Stimulated activated naive CD8-positive, alpha-beta T cell treated with anti-CD3 and anti-CD28 coated beads, Interleukin-15, amount 100 ng/mL, for 72 hours (primary cell): ENCODE results near the gene SMYD3.

ENCODE experiments used
- ATAC-seq: fragments of 150-1000 bp; cut with Tn5 transposase; 2 replicates; pipeline ENCODE4 v1.10.0; 2021; ENCODE audit warnings: mild to moderate bottlenecking, moderate library complexity
- DNase-seq, 2 donors: peaks; one replicate each; pipeline ENCODE4 v3.0.0; 2021 to 2022
- H3K27ac Mint-ChIP-seq, 2 donors: one replicate each; pipeline ENCODE4 v1.8.0; 2022; ENCODE audit warnings: mild to moderate bottlenecking in 2 of 2, mixed read lengths in 2 of 2, moderate library complexity in 2 of 2
- H3K27me3 Mint-ChIP-seq: one replicate; pipeline ENCODE4 v1.8.0; 2022; ENCODE audit warnings: mixed read lengths
- H3K4me1 Mint-ChIP-seq: one replicate; pipeline ENCODE4 v1.8.0; 2022; ENCODE audit warnings: mild to moderate bottlenecking, mixed read lengths
- H3K4me3 Mint-ChIP-seq, 2 donors: one replicate each; pipeline ENCODE4 v1.8.0; 2022; ENCODE audit warnings: mild to moderate bottlenecking in 2 of 2, mixed read lengths in 2 of 2, moderate library complexity in 1 of 2
- H3K9me3 Mint-ChIP-seq, 2 donors: one replicate each; pipeline ENCODE4 v1.8.0; 2022; ENCODE audit warnings: mixed read lengths in 2 of 2

SMYD3 gene

DNA sequence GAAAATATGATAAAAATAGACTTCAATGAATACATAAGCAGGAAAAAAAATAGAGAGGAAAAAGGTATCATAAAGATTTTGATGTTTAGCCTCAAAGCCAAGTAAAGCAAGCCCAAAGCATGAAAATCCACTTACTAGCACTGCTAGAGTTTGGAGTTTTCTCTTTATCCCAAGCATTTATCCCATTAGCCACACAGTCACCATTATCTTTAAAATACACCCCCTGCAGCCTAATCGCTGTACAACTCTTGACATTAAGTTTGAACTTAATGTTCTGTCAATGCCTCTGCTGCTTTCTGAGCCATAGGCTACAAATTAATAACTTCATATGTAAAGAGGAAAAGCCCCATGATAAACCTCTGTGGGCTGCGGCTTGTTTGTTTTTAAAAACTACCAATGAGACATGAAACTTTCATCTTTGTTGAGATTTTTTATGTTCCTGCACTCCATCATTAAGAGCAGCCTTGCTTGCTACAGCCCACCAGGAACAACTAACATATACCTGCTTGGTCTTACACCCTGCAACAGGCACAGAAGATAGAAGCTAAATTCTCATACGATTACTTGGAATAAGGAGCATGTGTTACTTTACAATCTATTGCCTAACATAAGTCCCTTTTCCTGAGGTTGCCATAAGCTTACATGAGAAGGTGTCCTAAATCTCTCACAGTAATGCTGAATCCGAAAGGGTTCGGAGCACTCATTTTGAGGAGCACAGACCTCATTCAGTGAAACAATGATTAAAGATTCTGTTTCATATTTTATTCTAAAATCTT is 202.4 kb downstream of the SMYD3 start:
- Mint-ChIP-seq H3K27me3 (no peaks in the 10 kb centered on the region), H3K4me3 (no peak overlapping the region), H3K9me3 (no peaks in the 10 kb centered on the region), H3K4me1 (no peaks in the 10 kb centered on the region), H3K27ac (no peak overlapping the region)
- DNase-seq (no peak), ATAC-seq (no peak)

DNA sequence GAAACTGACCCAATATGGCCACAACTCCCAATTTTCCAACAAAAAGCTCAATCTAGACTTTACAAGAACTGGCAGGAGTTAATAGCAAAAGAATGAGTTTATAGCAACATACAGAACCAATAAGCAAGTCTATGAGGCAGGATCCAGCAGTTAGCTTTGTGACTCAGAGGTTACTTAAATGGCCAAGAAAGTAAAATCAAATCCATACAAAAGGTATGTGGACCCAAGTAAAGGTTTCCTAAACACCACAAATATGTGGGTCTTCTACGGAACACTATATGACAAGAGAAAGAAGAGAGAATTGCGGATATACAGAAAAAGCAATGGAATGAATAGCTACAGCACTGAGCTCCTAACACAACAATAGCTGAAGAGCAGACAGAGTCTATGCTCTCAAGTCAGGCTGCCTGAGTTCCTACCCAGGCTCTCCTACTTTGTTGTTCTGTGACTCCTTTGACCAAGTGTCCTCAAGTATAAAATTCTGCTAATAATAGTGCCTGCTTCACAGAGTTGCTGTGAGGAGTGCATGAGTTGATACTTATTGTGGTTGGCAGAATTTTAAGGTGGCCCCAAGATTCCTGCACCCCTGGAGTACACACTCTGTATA is 204.3 kb downstream of the SMYD3 start:
- DNase-seq (no peak), ATAC-seq (no peak)
- Mint-ChIP-seq H3K27ac (no peak overlapping the region), H3K4me1 (no peaks in the 10 kb centered on the region), H3K4me3 (no peak overlapping the region), H3K27me3 (no peaks in the 10 kb centered on the region), H3K9me3 (no peaks in the 10 kb centered on the region)

DNA sequence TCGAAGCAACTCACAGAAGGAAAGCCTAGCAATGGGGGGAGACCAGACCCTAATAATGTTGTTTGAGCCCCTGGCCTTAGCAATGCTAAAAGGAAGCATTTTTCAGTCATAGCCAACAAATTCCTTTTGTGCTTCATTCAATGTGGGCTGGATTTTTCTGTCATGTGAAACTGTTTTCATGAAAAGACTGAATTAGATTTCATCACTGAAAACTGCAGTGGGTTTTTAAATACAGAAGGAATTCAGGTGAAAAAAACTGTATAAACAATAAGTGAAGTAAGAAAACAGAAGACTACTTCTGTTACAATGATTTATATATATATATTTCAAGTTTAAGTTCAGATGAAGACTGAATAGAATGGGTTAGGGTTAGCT is 204.8 kb downstream of the SMYD3 start:
- Mint-ChIP-seq H3K9me3 (no peaks in the 10 kb centered on the region), H3K27me3 (no peaks in the 10 kb centered on the region)

DNA sequence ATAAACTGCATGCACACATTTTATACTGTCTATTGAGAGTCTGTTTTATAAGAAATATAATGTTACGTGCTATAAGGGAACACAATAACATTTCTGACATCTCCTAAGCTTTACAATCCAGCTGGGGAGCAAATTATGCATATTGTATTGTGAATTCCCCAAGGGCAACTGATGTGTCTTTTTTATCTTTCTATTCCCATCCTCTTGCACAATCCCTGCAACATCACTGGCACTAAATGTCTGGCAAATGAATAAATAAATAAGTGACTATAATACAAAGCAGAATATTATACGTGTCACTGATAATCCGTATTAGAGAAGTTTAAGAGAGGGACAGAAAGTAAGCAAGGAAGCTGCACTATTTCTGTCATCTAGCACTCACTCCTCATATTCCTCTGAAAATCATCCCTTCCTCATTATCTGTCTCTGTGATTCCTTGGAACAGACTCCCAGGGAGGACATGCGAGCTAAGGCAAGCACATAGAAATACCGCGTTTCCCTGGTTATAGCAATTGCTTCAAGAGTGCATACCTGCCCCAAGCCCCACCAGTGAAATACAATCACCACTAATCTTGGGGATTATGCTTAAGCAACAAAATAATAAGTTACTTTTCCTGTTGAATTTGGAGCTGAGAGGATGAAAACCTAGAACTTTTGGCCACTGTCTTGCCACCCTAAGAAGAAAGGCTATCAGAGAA is 205.4 kb downstream of the SMYD3 start:
- DNase-seq (no peak), ATAC-seq (no peak)
- H3K4me3 Mint-ChIP-seq = no peak overlapping the region
- no peak overlapping the region for H3K27ac Mint-ChIP-seq
- H3K27me3 Mint-ChIP-seq = no peaks in the 10 kb centered on the region
- peaks cover 6% of the 10 kb centered on the region for H3K4me1 Mint-ChIP-seq
- no peaks in the 10 kb centered on the region for H3K9me3 Mint-ChIP-seq

More for the DNA sequence above, 204.8 kb downstream of the SMYD3 start:
- Mint-ChIP-seq H3K4me1 (peaks cover under 1% of the 10 kb centered on the region), H3K27ac (no peak overlapping the region), H3K4me3 (no peak overlapping the region)
- no peak for DNase-seq
- no peak for ATAC-seq

DNA sequence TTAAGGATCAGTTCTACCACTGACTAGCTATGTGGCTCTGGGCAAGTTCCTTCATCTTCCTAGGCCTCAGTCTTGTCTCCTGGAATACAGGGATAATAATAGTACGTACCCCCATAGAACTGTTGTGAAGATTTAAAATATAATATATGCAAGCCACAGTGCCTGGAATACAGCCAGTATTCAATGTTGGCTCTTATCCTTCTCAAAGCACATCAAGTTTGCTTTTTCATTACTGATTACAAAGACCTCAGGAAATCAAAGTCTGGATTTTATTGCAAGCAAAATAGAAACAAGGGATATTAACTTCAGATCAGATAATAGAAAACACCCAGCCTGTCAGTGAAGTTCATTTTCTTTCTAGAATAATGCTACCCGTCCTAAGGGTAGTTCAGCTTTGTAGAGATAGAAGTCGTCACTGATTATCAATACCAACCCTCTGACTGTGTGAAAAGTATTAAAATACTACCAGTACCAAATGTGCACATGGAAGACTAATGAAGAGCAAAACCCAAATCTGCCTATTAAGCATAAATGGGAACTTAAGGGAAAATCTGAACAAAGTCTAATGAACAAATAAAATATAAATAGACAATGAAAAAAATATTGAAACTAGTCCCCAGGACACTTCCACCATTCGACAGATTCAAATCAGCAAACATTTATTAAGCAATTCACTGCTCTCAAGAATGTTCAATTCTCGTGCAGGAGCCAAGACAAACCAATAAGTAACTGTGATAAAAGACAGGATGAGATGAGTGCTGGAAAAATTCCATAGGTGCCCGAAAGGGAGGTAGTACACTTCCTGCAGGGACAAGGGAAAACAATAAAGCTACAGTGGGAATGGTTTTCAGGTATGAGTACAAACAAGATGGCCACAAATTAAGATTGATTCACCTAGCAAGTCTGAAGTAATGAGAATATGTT is 206.2 kb downstream of the SMYD3 start:
- Mint-ChIP-seq H3K4me1 (peaks cover 6% of the 10 kb centered on the region), H3K4me3 (no peak overlapping the region), H3K9me3 (no peaks in the 10 kb centered on the region), H3K27ac (no peak overlapping the region), H3K27me3 (no peaks in the 10 kb centered on the region)
- no peak for DNase-seq
- ATAC-seq = no peak

DNA sequence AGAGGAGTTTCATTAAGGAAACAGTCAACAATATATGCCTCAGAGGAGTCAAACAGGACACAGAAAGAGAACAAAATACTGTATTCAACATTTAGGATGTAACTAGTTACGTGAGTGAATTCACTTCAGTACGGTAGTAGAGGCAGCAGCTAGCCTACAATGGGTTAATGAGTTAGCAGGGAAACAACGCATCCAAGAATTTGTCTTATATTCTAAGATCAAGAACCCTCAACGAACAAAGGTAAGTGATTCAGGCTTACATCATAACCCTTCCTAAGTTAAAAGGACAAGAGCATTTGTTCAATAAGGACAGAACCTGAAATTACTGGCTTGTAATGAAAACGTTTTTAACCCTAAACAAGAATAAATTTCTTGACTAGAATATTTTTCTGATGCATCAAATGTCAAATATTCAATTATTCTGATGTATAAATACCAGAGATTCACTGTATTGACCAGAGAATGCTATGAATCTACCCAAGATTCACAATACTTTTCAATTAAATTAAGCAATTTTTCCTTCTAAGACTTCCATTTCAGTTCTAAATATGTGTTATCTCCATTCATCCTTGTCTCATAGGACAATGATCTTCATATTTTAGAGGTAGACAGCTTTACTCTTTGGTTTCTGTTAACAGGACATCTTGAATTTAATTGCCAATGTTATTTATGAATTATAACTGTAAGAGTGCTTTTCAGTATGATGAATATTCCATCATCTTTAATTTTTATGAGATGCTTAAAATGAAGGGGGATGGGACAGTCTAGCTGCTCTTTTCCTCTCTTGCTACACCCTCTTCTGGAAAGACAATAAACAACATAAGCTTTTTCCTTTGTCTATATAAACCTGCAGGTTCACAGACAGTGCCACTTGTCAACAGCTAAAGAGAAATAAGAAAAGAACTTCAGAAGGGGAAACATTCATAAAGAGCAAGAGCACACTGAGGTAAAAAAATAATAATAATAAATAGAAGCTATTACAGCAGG is 209.5 kb downstream of the SMYD3 start:
- DNase-seq = no peak
- H3K4me1 Mint-ChIP-seq = peaks cover 6% of the 10 kb centered on the region
- H3K4me3 Mint-ChIP-seq = no peak overlapping the region
- no peak for ATAC-seq
- no peak overlapping the region for H3K27ac Mint-ChIP-seq
- H3K9me3 Mint-ChIP-seq = peaks cover 0 to 7% of the 10 kb centered on the region in 2 donors
- no peaks in the 10 kb centered on the region for H3K27me3 Mint-ChIP-seq

DNA sequence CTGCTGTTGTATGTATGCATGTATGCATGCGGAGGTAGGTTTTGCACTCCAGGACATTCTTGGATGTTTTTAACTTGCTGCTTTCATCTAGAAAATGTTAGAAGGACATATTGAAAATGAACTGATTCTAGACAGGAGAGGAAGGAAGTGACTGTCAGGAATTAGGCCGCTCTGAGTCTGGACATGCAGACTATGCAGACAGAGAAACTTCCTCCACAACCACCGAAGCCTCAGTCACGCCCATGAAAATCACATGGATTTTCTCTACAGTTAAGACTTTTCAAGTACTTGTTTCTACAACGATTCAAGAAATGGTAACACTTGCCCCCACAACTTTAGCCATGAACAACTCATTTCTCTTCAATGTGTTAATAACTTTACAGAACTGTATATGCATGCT is 211.1 kb downstream of the SMYD3 start:
- Mint-ChIP-seq H3K4me3 (no peak overlapping the region), H3K4me1 (peaks cover 6% of the 10 kb centered on the region), H3K27ac (no peak overlapping the region), H3K27me3 (no peaks in the 10 kb centered on the region), H3K9me3 (peaks cover 0 to 7% of the 10 kb centered on the region in 2 donors)
- ATAC-seq = no peak
- no peak for DNase-seq

DNA sequence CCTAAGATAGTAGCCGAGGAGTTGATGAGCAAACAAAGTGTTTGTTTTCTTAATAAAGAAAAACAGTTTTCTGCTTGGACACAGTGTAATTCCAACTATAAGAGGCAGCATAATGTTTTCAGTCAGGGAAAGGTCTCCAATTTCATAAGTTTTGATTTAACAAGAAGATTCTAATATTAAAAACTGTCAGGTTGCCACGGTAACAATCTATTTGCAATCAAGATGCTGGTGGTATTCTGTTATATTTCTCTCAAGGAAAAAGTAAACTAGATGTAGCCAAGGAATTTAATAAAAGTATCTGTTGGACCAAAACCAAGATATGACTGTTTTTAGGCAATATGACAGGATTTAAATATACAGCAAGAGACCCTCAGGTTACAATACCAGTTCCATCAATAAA is 211.7 kb downstream of the SMYD3 start:
- DNase-seq (no peak), ATAC-seq (no peak)
- Mint-ChIP-seq H3K4me3 (no peak overlapping the region), H3K9me3 (peaks cover 0 to 7% of the 10 kb centered on the region in 2 donors), H3K27me3 (no peaks in the 10 kb centered on the region), H3K27ac (no peak overlapping the region), H3K4me1 (peaks cover 6% of the 10 kb centered on the region)

DNA sequence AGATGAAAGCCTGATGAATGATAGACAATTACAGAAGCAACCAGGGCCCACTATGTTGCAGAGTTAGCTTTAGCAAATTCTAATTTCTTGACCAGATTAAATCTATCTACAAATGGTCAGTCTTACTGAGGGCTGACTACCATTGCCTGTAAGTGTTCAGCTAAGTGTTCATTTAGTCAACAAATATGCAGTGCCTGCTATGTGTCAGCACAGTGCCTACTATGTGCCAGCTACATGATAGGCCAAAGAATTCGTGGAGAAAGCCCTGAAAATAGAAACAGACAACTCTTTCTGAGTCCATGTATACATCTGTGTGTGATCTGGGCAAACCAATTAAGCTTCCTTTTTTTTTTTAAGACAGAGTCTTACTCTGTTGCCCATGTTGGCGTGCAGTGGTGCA is 212.8 kb downstream of the SMYD3 start:
- Mint-ChIP-seq H3K9me3 (peaks cover 0 to 7% of the 10 kb centered on the region in 2 donors), H3K4me3 (no peak overlapping the region), H3K27me3 (no peaks in the 10 kb centered on the region), H3K4me1 (peaks cover 6% of the 10 kb centered on the region), H3K27ac (no peak overlapping the region)
- no peak for ATAC-seq
- no peak for DNase-seq

DNA sequence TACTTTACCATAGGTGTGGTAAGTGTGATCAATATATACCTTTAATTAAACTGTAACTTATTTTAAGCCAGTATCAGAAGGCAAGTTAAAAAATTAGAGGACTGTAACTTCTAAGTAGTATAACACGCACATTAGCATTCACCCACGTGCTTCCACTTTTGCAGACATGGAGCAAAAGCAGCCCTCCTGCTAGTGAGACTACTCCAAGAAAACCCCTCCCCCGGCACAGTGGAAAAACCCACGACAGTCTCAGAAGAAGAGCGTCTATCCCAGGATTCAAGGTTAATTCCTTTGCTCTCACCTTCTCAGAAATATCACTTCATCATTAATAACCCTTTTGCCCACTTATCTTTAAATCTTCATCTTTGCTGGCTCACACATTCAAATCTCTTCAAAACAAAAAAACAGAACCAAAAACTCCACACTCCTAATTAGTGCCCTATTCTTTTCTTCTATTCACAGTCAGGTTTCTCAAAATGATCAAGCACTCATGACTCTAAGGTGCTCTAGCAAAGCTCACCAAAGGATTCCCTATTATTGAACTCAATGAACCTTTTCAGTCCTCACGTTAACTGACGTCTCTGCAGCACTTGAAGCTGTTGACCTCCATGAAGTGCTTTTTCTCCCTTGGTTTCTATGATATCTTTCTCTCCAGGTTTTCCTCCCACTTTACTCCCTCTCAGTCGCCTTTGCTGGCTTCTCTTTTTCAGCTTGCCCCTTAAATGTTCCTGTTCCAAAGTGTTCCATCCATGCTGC is 213.5 kb downstream of the SMYD3 start:
- Mint-ChIP-seq H3K9me3 (peaks cover 0 to 7% of the 10 kb centered on the region in 2 donors), H3K4me1 (peaks cover 6% of the 10 kb centered on the region), H3K27ac (no peak overlapping the region), H3K4me3 (no peak overlapping the region), H3K27me3 (no peaks in the 10 kb centered on the region)
- DNase-seq (no peak), ATAC-seq (no peak)

DNA sequence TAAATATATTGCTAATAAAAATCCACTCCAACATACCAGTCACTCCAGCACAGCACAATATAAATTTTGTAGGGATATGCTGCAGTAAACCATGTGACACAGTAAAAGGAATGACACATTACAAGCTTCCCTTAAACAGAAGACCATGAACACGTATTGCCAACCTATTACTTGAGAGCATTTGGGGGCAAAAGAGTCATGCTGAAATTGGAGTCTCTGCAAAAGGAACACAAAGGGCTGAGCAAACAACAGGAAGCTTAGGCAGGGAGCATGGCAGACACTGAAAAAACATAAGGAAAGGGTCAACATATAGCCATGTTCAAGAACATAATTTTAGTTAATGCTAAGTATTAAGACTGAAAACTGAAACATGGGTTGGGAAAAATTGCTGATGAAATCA is 214.5 kb downstream of the SMYD3 start:
- no peak for ATAC-seq
- Mint-ChIP-seq H3K27ac (no peak overlapping the region), H3K9me3 (peaks cover 0 to 7% of the 10 kb centered on the region in 2 donors), H3K27me3 (no peaks in the 10 kb centered on the region), H3K4me3 (no peak overlapping the region), H3K4me1 (peaks cover 6% of the 10 kb centered on the region)
- DNase-seq = no peak

DNA sequence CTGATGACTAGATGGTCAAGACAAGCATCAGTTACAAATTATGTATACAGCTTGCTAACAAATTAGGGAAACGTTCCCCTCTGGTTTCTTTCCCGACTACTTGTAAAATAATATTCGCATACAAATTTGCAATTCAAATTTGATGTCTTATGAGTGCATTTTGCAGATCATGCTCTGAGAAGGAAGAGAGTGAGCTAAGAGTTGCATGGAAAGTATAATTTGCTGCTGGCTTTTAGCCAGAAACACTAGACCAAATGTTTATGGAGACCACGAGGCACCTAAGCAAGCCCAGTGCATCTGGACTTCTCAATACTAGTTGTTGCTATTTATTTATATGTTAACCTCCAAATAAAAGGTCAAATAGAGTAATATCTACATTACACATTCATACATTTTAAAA is 216.0 kb downstream of the SMYD3 start:
- no peak for ATAC-seq
- Mint-ChIP-seq H3K9me3 (peaks cover 0 to 7% of the 10 kb centered on the region in 2 donors), H3K27ac (no peak overlapping the region), H3K4me3 (no peak overlapping the region), H3K27me3 (no peaks in the 10 kb centered on the region), H3K4me1 (no peaks in the 10 kb centered on the region)
- DNase-seq = no peak

DNA sequence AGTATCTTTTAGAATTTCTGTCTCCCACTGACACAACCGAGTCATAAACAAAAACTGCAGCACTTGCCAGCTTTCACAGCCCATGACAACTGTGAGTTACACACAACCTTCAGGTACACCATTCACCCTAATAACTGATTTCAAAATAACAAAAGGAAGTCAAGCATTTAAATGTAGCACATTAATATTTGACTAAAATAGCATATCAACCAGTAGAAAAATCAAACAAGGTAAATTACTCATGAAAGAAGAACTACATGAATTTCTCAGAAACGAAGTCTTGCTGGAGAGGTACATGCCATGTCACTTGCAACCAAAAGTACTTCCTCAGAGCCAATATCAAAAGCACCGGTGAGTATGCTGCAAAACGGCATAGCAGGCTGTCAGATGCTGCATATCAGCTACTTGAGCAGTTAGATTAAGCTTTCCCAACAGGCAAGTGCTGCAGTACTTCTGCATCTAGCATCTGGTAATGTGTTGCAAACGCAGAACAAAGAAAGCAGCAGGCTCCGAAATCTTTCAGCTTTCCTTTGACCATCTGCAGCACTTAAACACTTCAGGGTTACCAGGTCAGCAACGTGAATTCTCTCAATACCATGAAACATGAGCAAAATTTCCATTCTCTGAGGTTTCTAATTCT is 223.2 kb downstream of the SMYD3 start:
- Mint-ChIP-seq H3K9me3 (no peaks in the 10 kb centered on the region), H3K4me1 (no peaks in the 10 kb centered on the region), H3K27me3 (no peaks in the 10 kb centered on the region), H3K27ac (no peak overlapping the region), H3K4me3 (no peak overlapping the region)
- DNase-seq (no peak), ATAC-seq (no peak)
